ENCODE results near the gene KIAA1586.
"Not testable (repeated sequence)": the region's sequence is repeated elsewhere in the genome, so short reads cannot be mapped to it uniquely, and the experiment has no call there.

Gene KIAA1586

GRCh38 chr6:57047859-57048258 is 1.4 kb downstream of the KIAA1586 start:
- DNase-seq = not testable (repeated sequence)

GRCh38 chr6:57048577-57048976 is 2.1 kb downstream of the KIAA1586 start:
- no peak for DNase-seq

- no peak for DNase-seq
Measured at GRCh38 chr6:57063847-57064246, 17.4 kb downstream of the KIAA1586 start.

GRCh38 chr6:57064809-57065208 is 18.3 kb downstream of the KIAA1586 start:
- DNase-seq = no peak

GRCh38 chr6:57068061-57068460 is 21.6 kb downstream of the KIAA1586 start:
- DNase-seq = no peak

- DNase-seq = no peak
Measured at GRCh38 chr6:57069228-57069627, 22.7 kb downstream of the KIAA1586 start.

GRCh38 chr6:57069920-57070331 is 23.4 kb downstream of the KIAA1586 start:
- DNase-seq = no peak

GRCh38 chr6:57072108-57072507 is 25.6 kb downstream of the KIAA1586 start:
- DNase-seq = no peak

- no peak for DNase-seq
Measured at GRCh38 chr6:57074383-57074782, 27.9 kb downstream of the KIAA1586 start.

GRCh38 chr6:57075092-57075491 is 28.6 kb downstream of the KIAA1586 start:
- DNase-seq = no peak

- no peak for DNase-seq
Measured at GRCh38 chr6:57078531-57079207, 32.2 kb downstream of the KIAA1586 start.

GRCh38 chr6:57085471-57085870 is 39.0 kb downstream of the KIAA1586 start:
- DNase-seq = no peak

GRCh38 chr6:57086843-57087242 is 40.4 kb downstream of the KIAA1586 start:
- no peak for DNase-seq

GRCh38 chr6:57087916-57088315 is 41.4 kb downstream of the KIAA1586 start:
- DNase-seq = no peak

- DNase-seq = no peak
Measured at GRCh38 chr6:57089265-57089664, 42.8 kb downstream of the KIAA1586 start.

GRCh38 chr6:57089687-57090457 is 43.4 kb downstream of the KIAA1586 start, which contains the start of gene ZNF451:
Gene ZNF451, plus strand, starts transcription at chr6:57090188. Its CDS starts 66 bp downstream, at chr6:57090254.
- peak; percentile 96 for DNase-seq

- DNase-seq = not testable (repeated sequence)
Measured at GRCh38 chr6:57090458-57091067, 44.1 kb downstream of the KIAA1586 start.

GRCh38 chr6:57091375-57091774 is 44.9 kb downstream of the KIAA1586 start:
- DNase-seq = not testable (repeated sequence)

GRCh38 chr6:57094689-57095088 is 48.2 kb downstream of the KIAA1586 start:
- no peak for DNase-seq

GRCh38 chr6:57097596-57097995 is 51.1 kb downstream of the KIAA1586 start:
- DNase-seq = no peak

- no peak for DNase-seq
Measured at GRCh38 chr6:57102976-57103375, 56.5 kb downstream of the KIAA1586 start.

GRCh38 chr6:57104336-57104735 is 57.8 kb downstream of the KIAA1586 start:
- no peak for DNase-seq
